ENCODE measurements around the gene MFSD8. TPM values are rescaled to one million over a fixed set of nuclear protein-coding genes. Genes with fewer than 3 reads are reported as not detected.

MFSD8 gene
- total RNA-seq, 1 donor from 2014 or later = 13.2 TPM

Other genes starting within 250 kb of the MFSD8 start
- not detected in 2 replicates for gene SLC25A31, start 234.8 kb downstream of the MFSD8 start, total RNA-seq
- gene HSPA4L, start 182.9 kb downstream of the MFSD8 start, total RNA-seq = 10.7 and 23.8 TPM in 2 replicates
- 19.2 and 33.5 TPM in 2 replicates for gene PLK4, start 84.3 kb downstream of the MFSD8 start, total RNA-seq
- 7.3 and 7.9 TPM in 2 replicates for gene ABHD18, start 233 bp upstream of the MFSD8 start, total RNA-seq
- 20.4 and 22.2 TPM in 2 replicates for gene LARP1B, start 96.1 kb upstream of the MFSD8 start, total RNA-seq

Data from pulmonary artery endothelial cell (primary cell).